Activated T-cell treated with anti-CD3 and anti-CD28 coated beads for 4 hours (primary cell): ENCODE results near the gene DPF1.
A peak's percentile ranks its signal among the peaks of the same experiment; 100 is the strongest.
"Not testable (repeated sequence)": the region's sequence is repeated elsewhere in the genome, so short reads cannot be mapped to it uniquely, and the experiment has no call there.

Experiments
- DNase-seq: peaks from one replicate; pipeline ENCODE4 v3.0.0-alpha.2; 2020

The DPF1 gene

GRCh38 chr19:38224014-38224862, at the start of gene DPF1:
TSS of gene DPF1 (minus strand) at chr19:38224222. CDS start at chr19:38224142, 80 bp downstream.
- peak; percentile 38 for DNase-seq

- DNase-seq, result no peak
Measured at GRCh38 chr19:38273499-38273898, 49.5 kb upstream of the DPF1 start.

GRCh38 chr19:38270587-38271167, 46.7 kb upstream of the DPF1 start:
- DNase-seq, result no peak

- DNase-seq, result no peak
Measured at GRCh38 chr19:38268539-38268938, 44.5 kb upstream of the DPF1 start.

DNA sequence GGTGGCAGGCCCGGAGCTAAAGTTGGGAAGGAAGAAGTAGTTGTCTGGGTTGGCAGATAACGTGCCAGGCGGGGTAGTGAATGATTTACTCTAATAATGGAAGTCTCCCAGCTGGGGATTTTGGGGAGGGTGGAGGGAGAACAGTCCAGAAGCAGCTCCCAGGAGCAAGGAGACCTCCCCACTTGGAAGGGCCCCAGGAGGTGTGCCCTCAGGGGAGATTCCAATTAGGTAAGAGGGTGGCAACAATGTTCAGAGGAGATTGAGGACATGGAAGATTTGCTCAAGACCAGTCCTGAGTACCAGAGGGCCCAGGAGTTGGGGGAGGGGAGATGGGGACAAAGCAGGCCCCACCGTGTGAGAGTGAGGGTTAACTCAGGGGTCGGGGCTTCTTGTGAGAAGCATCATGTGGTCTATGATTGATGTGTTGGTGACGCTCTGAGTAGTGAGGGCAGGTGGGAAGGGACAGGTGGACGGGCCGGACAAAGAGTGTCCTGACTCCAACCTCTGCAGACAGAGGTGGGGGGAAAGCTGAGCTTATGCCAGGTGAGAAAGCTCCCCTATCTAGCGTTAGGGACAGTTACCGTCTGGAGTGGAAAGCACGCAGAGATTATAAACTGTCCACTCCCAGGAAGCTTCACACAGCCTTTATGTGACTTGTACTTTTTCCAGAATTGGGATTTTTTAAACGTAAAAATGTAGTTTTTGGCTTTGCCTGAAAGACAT, 43.9 kb upstream of the DPF1 start:
- no peak for DNase-seq

DNA sequence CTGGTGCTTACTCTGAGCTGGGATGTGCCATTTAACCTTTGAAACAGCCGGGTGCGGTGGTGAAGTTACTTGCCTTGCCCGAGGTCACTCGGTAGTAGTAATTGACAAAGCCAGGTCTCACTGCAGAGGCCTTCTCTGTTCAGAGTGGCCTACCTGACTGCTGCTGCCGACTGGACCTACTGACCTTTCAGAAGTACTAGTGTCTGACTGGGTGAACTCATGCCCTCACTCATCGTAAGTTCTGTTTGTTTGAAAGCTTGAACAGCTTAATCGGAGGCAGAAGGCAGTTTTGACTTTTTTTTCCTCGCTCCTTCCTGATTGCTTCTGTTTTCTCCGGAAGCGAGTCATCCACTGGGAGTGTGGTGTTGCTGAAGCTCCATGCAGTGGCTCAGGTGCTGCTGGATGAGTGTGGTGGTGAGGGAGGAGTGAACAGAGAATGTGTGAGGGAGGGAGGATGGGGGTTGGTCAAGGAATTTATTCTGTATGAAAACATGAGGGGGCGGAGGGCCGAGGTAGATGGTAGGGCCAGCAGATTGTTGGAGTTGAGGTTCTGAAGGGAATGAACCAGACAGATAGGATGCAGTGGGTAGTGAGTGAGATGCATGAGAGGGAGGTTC, 43.1 kb upstream of the DPF1 start:
- DNase-seq, result no peak

GRCh38 chr19:38265921-38266429, 42.0 kb upstream of the DPF1 start:
- no peak for DNase-seq

DNA sequence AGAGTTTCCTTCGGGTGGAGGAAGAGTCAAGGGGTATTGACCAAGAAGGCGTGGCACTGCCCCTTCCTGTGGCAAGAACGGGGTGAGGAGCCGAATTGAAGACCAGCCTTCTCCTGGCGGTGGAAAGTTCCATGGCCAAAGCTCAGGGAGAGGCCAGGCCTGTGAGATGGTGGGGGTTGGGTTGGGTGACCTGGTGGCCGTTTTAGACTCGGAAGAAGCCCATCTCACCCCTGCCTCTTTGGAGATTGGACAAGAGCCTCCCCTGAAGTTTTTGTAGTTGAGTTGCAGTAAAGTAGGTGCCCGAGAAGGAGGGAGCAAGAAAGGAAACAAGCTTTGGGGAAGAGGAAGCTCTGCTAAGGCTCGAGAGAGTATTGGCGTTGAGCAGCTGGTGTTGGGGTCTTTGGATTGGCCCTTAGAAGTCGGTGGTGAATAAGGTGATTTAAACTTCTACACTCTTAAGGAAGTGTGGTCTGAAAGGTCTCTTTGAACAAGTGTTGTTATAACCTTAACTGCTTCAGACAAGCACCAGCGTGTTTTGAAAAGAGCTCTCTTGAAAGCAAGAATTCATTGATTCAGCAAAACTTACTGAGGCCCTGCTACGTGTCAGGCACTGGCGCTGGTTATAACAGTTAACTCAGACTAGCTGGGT, 41.3 kb upstream of the DPF1 start:
- DNase-seq, result no peak

DNA sequence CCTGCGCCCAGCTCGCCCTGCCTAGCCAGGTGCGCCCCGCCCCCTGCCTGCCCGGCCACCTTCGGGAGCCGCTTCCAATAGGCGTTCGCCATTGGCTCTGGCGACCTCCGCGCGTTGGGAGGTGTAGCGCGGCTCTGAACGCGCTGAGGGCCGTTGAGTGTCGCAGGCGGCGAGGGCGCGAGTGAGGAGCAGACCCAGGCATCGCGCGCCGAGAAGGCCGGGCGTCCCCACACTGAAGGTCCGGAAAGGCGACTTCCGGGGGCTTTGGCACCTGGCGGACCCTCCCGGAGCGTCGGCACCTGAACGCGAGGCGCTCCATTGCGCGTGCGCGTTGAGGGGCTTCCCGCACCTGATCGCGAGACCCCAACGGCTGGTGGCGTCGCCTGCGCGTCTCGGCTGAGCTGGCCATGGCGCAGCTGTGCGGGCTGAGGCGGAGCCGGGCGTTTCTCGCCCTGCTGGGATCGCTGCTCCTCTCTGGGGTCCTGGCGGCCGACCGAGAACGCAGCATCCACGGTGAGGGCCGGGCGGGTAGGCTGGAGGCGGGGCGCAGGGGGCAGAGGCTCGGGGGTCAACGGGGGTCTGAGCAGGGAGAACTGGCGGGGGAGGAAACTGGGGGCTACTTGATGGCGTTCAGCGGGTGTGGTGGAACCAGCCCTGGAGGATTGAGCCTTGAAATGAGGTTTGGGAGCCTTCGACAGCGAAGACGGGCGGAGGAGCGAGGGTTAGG, 40.6 kb upstream of the DPF1 start, which contains the start of gene SPINT2:
Gene SPINT2, plus strand, starts transcription at position 88 of the 727 bp plus-strand sequence. Its CDS starts 320 bp downstream, at position 408.
- peak; percentile 24 for DNase-seq

DNA sequence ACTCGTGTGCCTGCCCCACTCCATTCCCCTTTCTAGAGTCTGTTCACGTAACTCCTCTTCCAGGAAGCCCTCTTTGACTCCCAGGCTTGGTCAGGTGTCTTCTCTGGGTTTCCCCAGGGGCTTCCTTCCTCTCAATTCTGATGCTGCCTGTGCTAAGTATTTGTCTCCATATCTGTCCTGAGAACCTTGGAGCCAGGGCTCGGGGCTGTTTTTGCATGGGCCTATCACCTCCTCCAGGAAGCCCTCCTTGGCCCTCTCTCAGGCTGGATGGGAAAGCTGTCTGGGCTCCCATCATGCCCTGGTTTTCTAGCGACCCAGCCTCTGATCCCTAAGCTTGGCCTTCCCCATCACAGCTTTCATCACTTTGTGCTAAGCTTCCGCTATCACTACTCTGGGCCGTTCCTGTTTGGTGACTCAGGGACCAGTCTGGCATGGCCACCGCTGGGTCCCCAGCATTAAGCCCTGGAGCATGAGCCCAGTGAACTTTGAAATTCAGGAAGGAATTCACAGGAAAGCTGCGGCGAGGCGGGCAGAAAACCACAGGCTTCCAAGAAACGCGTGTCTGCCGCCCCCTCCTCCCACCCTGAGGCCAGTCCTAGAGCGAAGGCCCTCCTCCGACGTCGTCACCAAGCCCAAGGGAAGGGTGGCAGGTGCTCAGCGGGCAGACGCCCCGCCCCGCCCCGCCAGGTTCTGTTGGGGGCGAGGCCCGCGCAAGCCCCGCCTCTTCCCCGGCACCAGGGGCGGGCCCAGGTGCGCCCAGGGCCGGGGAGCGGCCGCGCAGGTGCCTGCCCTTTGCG, 39.9 kb upstream of the DPF1 start:
- peak; percentile 74 for DNase-seq

DNA sequence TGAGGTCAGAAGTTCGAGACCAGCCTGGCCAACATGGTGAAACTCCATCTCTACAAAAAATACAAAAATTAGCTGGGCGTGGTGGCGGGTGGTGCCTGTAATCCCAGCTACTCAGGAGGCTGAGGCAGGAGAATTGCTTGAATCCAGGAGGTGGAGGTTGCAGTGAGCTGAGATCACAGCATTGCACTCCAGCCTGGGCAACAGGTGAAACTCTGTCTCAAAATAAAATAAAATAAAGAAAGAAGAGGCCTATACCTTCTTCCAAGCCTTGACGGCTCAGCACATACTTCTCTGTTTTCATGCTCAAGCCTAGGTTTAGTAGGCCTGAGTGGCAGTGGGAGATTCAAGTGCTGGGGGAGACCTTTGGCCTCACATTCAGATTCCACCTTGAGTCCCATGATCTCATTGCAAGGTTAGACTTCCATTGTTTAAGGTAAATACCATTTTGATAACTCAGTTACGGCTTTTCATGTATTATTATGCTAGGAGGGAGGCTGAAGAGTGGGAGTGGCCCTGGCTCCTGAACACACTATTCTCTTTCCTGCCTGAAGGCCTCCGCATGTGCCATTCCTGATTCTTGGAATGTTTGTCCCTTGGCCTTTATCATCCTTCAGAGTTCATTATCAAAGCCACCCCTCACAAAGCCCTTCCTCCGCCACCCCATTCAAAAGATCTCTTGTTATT, 38.7 kb upstream of the DPF1 start:
- DNase-seq, result no peak

DNA sequence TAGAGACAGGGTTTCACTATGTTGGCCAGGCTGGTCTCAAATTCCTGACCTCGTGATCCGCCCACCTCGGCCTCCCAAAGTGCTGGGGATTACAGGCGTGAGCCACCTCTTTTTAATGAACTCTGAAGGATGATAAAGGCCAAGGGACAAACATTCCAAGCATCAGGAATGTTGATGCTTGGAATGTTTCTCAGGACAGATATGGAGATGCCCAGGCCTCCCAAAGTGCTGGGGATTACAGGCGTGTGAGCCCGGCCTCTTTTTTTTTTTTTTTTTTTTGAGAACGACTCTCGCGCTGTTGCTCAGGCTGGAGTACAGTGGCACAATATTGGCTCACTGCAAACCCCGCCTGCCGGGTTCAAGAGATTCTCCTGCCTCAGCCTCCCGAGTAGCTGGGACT, 37.9 kb upstream of the DPF1 start:
- DNase-seq, result not testable (repeated sequence)

DNA sequence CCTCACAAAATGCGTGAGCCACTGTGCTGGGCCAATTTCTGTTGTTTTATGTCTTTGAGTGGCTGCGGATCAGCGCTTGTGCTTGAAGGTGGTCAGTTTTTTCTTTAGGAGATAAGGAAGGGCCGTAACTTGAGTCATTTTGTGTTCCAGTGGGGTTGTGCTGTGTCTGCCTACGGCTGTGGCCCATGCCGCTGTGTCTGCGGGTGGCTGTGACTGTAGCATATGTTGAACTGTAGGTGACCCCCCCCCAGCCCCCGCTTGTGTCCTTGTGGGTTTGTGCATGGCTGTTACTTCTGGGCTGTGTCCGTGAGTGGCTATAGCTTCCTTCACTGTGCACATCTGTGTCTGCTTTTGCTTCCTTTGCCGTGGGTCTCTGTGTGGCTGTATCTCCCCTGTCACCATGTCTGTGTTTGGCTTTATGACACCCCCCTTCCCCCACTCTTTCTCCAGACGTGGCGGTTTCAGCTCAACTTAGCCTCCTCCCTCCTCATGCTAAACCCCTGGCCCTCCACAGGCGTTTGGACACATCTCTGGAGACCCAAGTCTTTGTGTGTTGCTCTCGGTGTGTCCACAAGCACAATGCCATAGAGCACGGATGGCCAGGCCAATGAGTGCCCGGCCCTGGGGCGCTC, 31.5 kb upstream of the DPF1 start:
- DNase-seq, result no peak

- no peak for DNase-seq
Measured at GRCh38 chr19:38253788-38254187, 29.8 kb upstream of the DPF1 start.

GRCh38 chr19:38252941-38253691, 29.1 kb upstream of the DPF1 start:
- no peak for DNase-seq

GRCh38 chr19:38252385-38252784, 28.4 kb upstream of the DPF1 start:
- DNase-seq, result no peak

DNA sequence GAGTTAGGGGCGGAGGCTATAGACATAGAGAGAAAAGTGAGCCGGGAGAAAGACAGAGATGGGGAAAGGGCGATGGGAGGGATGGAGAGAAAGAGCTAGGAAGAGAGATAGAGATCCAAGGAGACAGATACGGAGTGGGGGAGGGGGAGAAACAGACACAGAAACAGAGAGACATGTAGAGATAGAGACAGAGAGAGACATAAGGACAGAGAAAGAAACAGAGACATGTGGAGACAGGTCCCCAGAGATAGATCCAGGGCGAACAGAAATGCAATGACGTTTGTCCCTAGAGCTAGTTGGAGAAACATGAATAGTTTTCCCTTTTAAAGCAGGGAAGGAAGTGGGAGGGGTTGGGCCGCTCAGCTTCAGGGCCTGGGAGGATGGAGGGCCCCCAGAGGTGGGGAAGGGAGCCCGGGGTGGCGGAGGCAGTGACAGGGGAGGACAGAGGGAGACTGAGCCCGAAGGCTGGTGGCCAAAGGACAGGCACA, 27.6 kb upstream of the DPF1 start:
- DNase-seq, result no peak

GRCh38 chr19:38250821-38251563, 27.0 kb upstream of the DPF1 start:
- DNase-seq, result no peak
